ENCODE results near the gene HOXA2.

HOXA2 gene

GRCh38 chr7:27111751-27112277 is 9.3 kb upstream of the HOXA2 start:
- Histone ChIP-seq H4K20me1 (ENCODE audit: insufficient read depth, low read length) (no peaks in the 10 kb centered on the region), H3K4me2 (ENCODE audit: low read length) (no peak overlapping the region), H3K27me3 (ENCODE audit: low read depth, low read length) (no peaks in the 10 kb centered on the region), H3K36me3 (replicated peaks; ENCODE audit: low read depth, low read length) (no peaks in the 10 kb centered on the region), H3K79me2 (ENCODE audit: low read length) (no peaks in the 10 kb centered on the region), H3K4me1 (ENCODE audit: low read length) (no peaks in the 10 kb centered on the region), H2AFZ (ENCODE audit: low read depth, low read length) (no peak overlapping the region), H3K9ac (ENCODE audit: low read length) (no peak overlapping the region), H3K9me3 (ENCODE audit: insufficient read depth, low read length) (no peaks in the 10 kb centered on the region), H3K27ac (ENCODE audit: low read length) (no peak overlapping the region), H3K4me3 (ENCODE audit: low read length) (no peak overlapping the region)
- TF ChIP-seq CTCF (IDR thresholded peaks at IDR 0.05; ENCODE audit: low read depth, low read length) = no peak
- no peak for TF ChIP-seq EZH2phosphoT487 (IDR thresholded peaks at IDR 0.05; ENCODE audit: low read depth)

- no peak for TF ChIP-seq CTCF (IDR thresholded peaks at IDR 0.05; ENCODE audit: low read depth, low read length)
- TF ChIP-seq EZH2phosphoT487 (IDR thresholded peaks at IDR 0.05; ENCODE audit: low read depth) = no peak
- Histone ChIP-seq H3K36me3 (replicated peaks; ENCODE audit: low read depth, low read length) (no peaks in the 10 kb centered on the region), H3K27ac (ENCODE audit: low read length) (no peak overlapping the region), H3K4me3 (ENCODE audit: low read length) (no peak overlapping the region), H3K4me1 (ENCODE audit: low read length) (no peaks in the 10 kb centered on the region), H2AFZ (ENCODE audit: low read depth, low read length) (no peak overlapping the region), H3K9me3 (ENCODE audit: insufficient read depth, low read length) (no peaks in the 10 kb centered on the region), H4K20me1 (ENCODE audit: insufficient read depth, low read length) (no peaks in the 10 kb centered on the region), H3K9ac (ENCODE audit: low read length) (no peak overlapping the region), H3K79me2 (ENCODE audit: low read length) (no peaks in the 10 kb centered on the region), H3K4me2 (ENCODE audit: low read length) (no peak overlapping the region), H3K27me3 (ENCODE audit: low read depth, low read length) (no peaks in the 10 kb centered on the region)
These were observed 8.7 kb upstream of the HOXA2 start for GRCh38 chr7:27111042-27111750.

- TF ChIP-seq CTCF (IDR thresholded peaks at IDR 0.05; ENCODE audit: low read depth, low read length) (no peak), EZH2phosphoT487 (IDR thresholded peaks at IDR 0.05; ENCODE audit: low read depth) (no peak)
- Histone ChIP-seq H3K36me3 (replicated peaks; ENCODE audit: low read depth, low read length) (no peaks in the 10 kb centered on the region), H2AFZ (ENCODE audit: low read depth, low read length) (no peak overlapping the region), H3K9me3 (ENCODE audit: insufficient read depth, low read length) (no peaks in the 10 kb centered on the region), H3K79me2 (ENCODE audit: low read length) (no peaks in the 10 kb centered on the region), H3K4me1 (ENCODE audit: low read length) (no peaks in the 10 kb centered on the region), H3K4me3 (ENCODE audit: low read length) (no peak overlapping the region), H3K9ac (ENCODE audit: low read length) (no peak overlapping the region), H3K27ac (ENCODE audit: low read length) (no peak overlapping the region), H4K20me1 (ENCODE audit: insufficient read depth, low read length) (no peaks in the 10 kb centered on the region), H3K27me3 (ENCODE audit: low read depth, low read length) (no peaks in the 10 kb centered on the region), H3K4me2 (ENCODE audit: low read length) (no peak overlapping the region)
These were observed 7.9 kb upstream of the HOXA2 start for GRCh38 chr7:27110186-27111031.

All from OCI-LY3 (cell line).